Stimulated activated naive B cell treated with anti-CD40 and anti-IgM and Interleukin-4, amounts not matched to agents 10 μg/mL and 1 μg/mL and 100 μg/mL, for 72 hours (primary cell): ENCODE results near the gene DDC.

Experiments used
- ATAC-seq, 2 donors: fragments of 150-1000 bp; cut with Tn5 transposase; replicated peaks; 2 replicates each; pipeline ENCODE4 v1.10.0; 2021; ENCODE audit warnings: moderate library complexity in 1 of 2
- DNase-seq: peaks from one replicate; pipeline ENCODE4 v3.0.0; 2021
- H3K27ac Mint-ChIP-seq: one replicate; pipeline ENCODE4 v1.8.0; 2022; ENCODE audit warnings: mild to moderate bottlenecking, mixed read lengths
- H3K27me3 Mint-ChIP-seq, 2 donors: one replicate each; pipeline ENCODE4 v1.8.0; 2022; ENCODE audit warnings: mixed read lengths in 2 of 2
- H3K36me3 Mint-ChIP-seq, 2 donors: one replicate each; pipeline ENCODE4 v1.8.0; 2022; ENCODE audit warnings: mixed read lengths in 2 of 2, mild to moderate bottlenecking in 1 of 2
- H3K4me1 Mint-ChIP-seq, 2 donors: one replicate each; pipeline ENCODE4 v1.8.0; 2022; ENCODE audit warnings: mixed read lengths in 2 of 2, mild to moderate bottlenecking in 1 of 2
- H3K4me3 Mint-ChIP-seq, 2 donors: one replicate each; pipeline ENCODE4 v1.8.0; 2022; ENCODE audit warnings: mild to moderate bottlenecking in 2 of 2, mixed read lengths in 2 of 2, moderate library complexity in 1 of 2
- H3K9me3 Mint-ChIP-seq, 2 donors: one replicate each; pipeline ENCODE4 v1.8.0; 2022; ENCODE audit warnings: mixed read lengths in 2 of 2, mild to moderate bottlenecking in 1 of 2

Gene DDC

GRCh38 chr7:50481867-50482266, 83.3 kb downstream of the DDC start:
- Mint-ChIP-seq H3K4me3 (no peak overlapping the region), H3K4me1 (no peaks in the 10 kb centered on the region), H3K36me3 (no peaks in the 10 kb centered on the region), H3K9me3 (no peaks in the 10 kb centered on the region), H3K27ac (no peak overlapping the region), H3K27me3 (peaks cover 0 to 4% of the 10 kb centered on the region in 2 donors)
- no peak for ATAC-seq
- no peak for DNase-seq

- ATAC-seq, result no peak
- DNase-seq, result no peak
Measured at GRCh38 chr7:50480797-50481196, 84.4 kb downstream of the DDC start.

DNA sequence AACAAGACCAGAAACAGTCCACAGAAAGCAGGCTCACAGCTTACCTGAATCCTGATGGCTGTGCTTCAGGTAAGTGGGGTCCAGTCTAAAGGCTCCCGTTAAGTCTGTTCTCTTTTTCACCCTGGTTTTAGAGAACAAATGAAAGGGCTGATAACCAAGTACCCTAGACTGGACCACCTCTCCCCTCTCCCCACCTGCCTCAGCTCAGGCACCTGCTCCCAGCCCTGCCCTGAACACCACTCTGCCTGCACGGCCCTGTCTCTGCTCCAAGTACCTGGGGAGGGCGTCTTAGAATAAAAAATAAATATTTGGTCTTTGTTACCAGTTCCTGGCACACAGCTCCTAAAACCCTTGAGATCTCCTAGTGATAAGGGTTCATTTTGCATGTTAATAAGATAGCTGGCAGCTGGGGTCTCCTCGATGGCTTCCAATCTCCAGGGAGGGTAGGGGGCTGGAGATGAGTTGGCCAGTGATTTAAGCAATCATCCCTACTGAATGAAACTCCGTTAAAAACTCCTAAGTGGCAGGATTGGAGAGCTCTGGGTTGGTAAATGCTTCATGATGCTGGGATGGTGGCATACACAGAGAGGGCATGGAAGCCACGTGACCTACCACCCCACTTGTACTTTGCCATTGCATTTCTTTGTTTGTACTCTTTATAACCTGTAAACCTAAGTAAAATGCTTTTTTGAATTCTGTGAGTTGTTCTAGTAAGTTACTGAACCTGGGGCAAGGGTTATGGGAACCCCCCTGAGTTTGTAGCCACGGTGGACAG, 85.3 kb downstream of the DDC start:
- Mint-ChIP-seq H3K9me3 (no peaks in the 10 kb centered on the region), H3K4me1 (no peaks in the 10 kb centered on the region), H3K4me3 (no peak overlapping the region), H3K36me3 (no peaks in the 10 kb centered on the region), H3K27ac (no peak overlapping the region), H3K27me3 (peaks cover 0 to 4% of the 10 kb centered on the region in 2 donors)
- DNase-seq (no peak), ATAC-seq (no peak)

More at GRCh38 chr7:50480797-50481196, 84.4 kb downstream of the DDC start:
- Mint-ChIP-seq H3K4me1 (no peaks in the 10 kb centered on the region), H3K4me3 (no peak overlapping the region), H3K27ac (no peak overlapping the region), H3K36me3 (no peaks in the 10 kb centered on the region), H3K27me3 (peaks cover 0 to 4% of the 10 kb centered on the region in 2 donors), H3K9me3 (no peaks in the 10 kb centered on the region)

GRCh38 chr7:50477640-50478039, 87.6 kb downstream of the DDC start:
- no peak overlapping the region for H3K4me3 Mint-ChIP-seq
- ATAC-seq (no peak), DNase-seq (no peak)
- peaks cover 0 to 3% of the 10 kb centered on the region in 2 donors for H3K4me1 Mint-ChIP-seq
- H3K9me3 Mint-ChIP-seq, result no peaks in the 10 kb centered on the region
- no peak overlapping the region for H3K27ac Mint-ChIP-seq
- peaks cover 0 to 4% of the 10 kb centered on the region in 2 donors for H3K27me3 Mint-ChIP-seq
- H3K36me3 Mint-ChIP-seq, result no peaks in the 10 kb centered on the region

DNA sequence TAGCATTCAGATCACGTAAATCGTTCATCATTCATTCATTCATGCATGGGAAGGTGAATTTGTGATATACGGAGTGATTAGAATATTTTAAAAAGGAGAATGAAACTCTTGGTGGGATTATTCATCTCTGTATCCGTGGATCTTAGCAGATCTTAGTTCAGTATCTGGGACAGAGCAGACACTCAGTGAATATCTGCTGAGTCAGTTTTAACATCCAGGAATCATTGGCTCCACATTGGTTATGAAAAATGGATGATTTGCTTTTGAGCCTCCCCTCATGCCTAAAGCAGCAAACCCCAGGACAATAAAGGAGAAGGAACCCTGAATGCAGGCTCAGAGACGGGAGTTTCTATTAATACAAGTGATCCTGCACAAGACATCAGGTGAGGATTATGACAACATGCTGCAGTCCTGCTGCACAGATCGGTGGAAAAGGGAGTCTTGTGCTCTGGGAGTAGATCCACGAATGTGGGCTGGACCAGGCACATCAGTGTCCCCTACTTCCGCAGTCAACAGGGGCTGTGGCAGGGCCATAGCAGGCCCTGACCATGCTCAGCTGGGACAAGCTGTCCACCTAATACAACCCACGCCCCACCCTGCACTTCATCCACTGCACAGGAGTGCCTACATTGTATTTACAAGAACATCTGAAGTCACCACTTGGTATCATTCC, 88.1 kb downstream of the DDC start:
- H3K9me3 Mint-ChIP-seq, result no peaks in the 10 kb centered on the region
- no peak for DNase-seq
- no peaks in the 10 kb centered on the region for H3K36me3 Mint-ChIP-seq
- H3K27ac Mint-ChIP-seq, result no peak overlapping the region
- H3K4me1 Mint-ChIP-seq, result peaks cover 0 to 3% of the 10 kb centered on the region in 2 donors
- no peak overlapping the region for H3K4me3 Mint-ChIP-seq
- ATAC-seq, result no peak
- H3K27me3 Mint-ChIP-seq, result peaks cover 4 to 8% of the 10 kb centered on the region in 2 donors

DNA sequence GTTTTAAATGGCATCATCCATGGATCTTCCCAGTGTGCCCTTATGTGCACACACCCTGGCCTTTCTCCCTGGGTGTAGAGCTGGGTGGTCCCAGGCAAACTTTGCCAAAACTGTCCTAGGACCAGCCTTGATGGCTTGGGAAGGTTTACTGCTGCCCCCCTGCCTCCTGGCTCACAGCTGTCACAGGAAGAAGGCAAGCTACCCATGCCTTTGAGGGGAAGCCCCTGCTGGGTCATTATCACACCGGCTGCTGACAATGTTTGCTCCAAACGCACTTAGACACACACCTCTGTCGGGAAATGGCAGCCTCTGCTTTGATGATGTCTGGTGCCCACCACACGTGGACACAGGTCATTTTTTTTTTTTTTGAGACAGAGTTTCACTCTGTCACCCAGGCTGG, 89.9 kb downstream of the DDC start:
- ATAC-seq, result peak; percentile 74 to 85
- Mint-ChIP-seq H3K4me3 (no peak overlapping the region), H3K9me3 (no peaks in the 10 kb centered on the region), H3K4me1 (peaks cover 0 to 3% of the 10 kb centered on the region in 2 donors), H3K36me3 (no peaks in the 10 kb centered on the region), H3K27me3 (peaks cover 8 to 12% of the 10 kb centered on the region in 2 donors), H3K27ac (no peak overlapping the region)
- DNase-seq, result no peak

- peak in 1 of 2 donors; percentile 22 for ATAC-seq
- Mint-ChIP-seq H3K36me3 (no peaks in the 10 kb centered on the region), H3K27me3 (peaks cover 8 to 12% of the 10 kb centered on the region in 2 donors), H3K4me1 (peaks cover 0 to 3% of the 10 kb centered on the region in 2 donors), H3K27ac (no peak overlapping the region), H3K4me3 (no peak overlapping the region), H3K9me3 (no peaks in the 10 kb centered on the region)
- DNase-seq, result no peak
Measured at GRCh38 chr7:50474382-50475160, 90.6 kb downstream of the DDC start.

DNA sequence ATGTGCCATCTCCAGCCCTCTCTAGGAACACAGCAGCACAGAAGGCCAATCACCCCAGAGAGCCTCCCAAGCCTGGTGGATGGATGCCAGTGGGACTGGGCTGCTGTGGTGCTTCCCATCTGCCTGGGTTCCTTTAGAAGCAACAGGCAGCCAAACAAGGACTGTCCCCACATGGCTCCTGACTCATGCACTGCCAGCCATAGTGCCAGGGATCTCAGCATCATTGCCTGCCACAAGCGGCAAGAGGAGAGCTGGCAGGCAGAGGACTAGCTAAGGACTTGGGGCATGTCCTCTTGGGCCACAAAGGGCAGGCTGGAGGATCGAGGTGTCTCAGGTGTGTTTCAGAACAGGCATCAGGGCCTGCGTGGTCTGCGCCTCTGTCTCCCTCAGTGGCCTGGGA, 91.7 kb downstream of the DDC start:
- Mint-ChIP-seq H3K27ac (no peak overlapping the region), H3K27me3 (peaks cover 8 to 12% of the 10 kb centered on the region in 2 donors), H3K36me3 (no peaks in the 10 kb centered on the region)

DNA sequence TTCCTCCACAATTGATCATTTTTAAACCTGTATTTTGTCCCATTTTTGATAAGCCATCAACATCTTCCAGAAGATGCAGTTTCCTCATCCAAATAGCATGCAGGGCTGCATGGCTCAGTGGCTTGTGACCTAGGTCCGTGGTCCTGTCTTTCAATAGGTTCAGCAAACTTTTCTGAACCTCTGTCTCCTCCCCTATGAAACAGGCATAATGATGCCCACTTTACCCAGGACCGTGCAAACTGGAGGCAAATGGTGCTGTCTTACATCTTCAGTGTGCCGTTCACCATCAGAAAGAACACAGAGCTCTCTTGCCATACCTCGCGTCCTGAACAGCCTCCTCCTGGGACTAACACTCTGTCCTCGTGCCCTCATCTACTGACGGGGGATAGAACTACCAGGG, 92.8 kb downstream of the DDC start:
- peaks cover 9 to 11% of the 10 kb centered on the region in 2 donors for H3K4me1 Mint-ChIP-seq

More for the DNA sequence above, 91.7 kb downstream of the DDC start:
- H3K4me3 Mint-ChIP-seq, result no peak overlapping the region
- ATAC-seq (no peak), DNase-seq (no peak)
- no peaks in the 10 kb centered on the region for H3K9me3 Mint-ChIP-seq
- H3K4me1 Mint-ChIP-seq, result peaks cover 0 to 3% of the 10 kb centered on the region in 2 donors

GRCh38 chr7:50471970-50472369, 93.2 kb downstream of the DDC start:
- no peak for DNase-seq
- Mint-ChIP-seq H3K4me1 (peaks cover 9 to 13% of the 10 kb centered on the region in 2 donors), H3K9me3 (no peaks in the 10 kb centered on the region), H3K27ac (no peak overlapping the region), H3K27me3 (peaks cover 8 to 16% of the 10 kb centered on the region in 2 donors), H3K4me3 (no peak overlapping the region), H3K36me3 (no peaks in the 10 kb centered on the region)
- no peak for ATAC-seq

More for the DNA sequence above, 92.8 kb downstream of the DDC start:
- peaks cover 8 to 16% of the 10 kb centered on the region in 2 donors for H3K27me3 Mint-ChIP-seq
- no peak overlapping the region for H3K27ac Mint-ChIP-seq
- H3K9me3 Mint-ChIP-seq, result no peaks in the 10 kb centered on the region
- no peak overlapping the region for H3K4me3 Mint-ChIP-seq
- ATAC-seq (no peak), DNase-seq (no peak)
- H3K36me3 Mint-ChIP-seq, result no peaks in the 10 kb centered on the region

DNA sequence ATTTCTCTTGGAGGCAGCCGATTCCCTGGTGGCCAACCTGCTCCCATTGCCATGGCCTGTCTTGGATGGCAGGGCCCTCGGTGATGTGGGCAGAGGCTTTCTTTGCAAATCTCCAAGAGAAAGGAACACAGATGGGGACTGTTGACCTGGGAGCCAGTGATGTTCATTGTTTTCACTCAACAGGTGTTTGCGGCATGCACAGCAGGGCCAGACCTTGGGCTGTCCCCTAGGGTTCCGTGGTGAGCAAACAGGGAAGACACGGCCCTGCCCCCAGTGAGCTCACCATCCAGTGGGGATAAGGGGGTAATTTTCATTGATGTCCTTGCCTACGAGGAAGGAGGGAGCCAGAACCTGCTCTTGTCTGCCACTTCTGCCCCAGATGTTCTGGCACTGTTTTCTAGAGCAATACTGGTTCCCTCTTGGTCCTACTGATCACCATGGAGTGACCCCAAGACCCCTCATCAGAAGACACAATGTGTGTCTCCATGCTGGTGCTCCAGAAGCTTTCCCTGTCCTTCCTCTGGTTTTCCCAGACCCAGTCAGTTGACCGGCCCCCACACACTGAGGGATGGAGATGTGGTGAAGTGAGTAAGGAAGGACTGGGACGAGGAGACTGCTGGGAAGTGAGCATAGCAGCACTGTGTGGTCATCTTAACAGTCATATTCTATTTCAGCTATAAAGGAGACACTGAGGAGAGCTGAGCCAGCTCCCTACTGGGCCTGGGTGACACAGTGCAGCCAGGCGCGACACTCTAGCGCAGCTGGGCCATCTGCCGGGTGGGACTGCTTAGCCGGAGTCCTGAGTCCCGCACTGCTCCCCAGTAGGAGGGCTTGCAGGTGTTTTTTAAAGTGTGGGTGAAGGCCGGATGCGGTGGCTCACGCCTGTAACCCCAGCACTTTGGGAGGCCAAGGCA, 94.7 kb downstream of the DDC start:
- Mint-ChIP-seq H3K36me3 (no peaks in the 10 kb centered on the region), H3K27ac (no peak overlapping the region), H3K27me3 (peaks cover 8 to 19% of the 10 kb centered on the region in 2 donors)

GRCh38 chr7:50469181-50469580, 96.0 kb downstream of the DDC start:
- no peaks in the 10 kb centered on the region for H3K9me3 Mint-ChIP-seq
- no peak overlapping the region for H3K4me3 Mint-ChIP-seq
- H3K27me3 Mint-ChIP-seq, result peaks cover 8 to 19% of the 10 kb centered on the region in 2 donors
- H3K27ac Mint-ChIP-seq, result no peak overlapping the region
- ATAC-seq (no peak), DNase-seq (no peak)
- peaks cover 9 to 13% of the 10 kb centered on the region in 2 donors for H3K4me1 Mint-ChIP-seq
- no peaks in the 10 kb centered on the region for H3K36me3 Mint-ChIP-seq

More for the DNA sequence above, 94.7 kb downstream of the DDC start:
- Mint-ChIP-seq H3K4me3 (no peak overlapping the region), H3K9me3 (no peaks in the 10 kb centered on the region), H3K4me1 (peaks cover 9 to 13% of the 10 kb centered on the region in 2 donors)
- ATAC-seq (no peak), DNase-seq (no peak)

DNA sequence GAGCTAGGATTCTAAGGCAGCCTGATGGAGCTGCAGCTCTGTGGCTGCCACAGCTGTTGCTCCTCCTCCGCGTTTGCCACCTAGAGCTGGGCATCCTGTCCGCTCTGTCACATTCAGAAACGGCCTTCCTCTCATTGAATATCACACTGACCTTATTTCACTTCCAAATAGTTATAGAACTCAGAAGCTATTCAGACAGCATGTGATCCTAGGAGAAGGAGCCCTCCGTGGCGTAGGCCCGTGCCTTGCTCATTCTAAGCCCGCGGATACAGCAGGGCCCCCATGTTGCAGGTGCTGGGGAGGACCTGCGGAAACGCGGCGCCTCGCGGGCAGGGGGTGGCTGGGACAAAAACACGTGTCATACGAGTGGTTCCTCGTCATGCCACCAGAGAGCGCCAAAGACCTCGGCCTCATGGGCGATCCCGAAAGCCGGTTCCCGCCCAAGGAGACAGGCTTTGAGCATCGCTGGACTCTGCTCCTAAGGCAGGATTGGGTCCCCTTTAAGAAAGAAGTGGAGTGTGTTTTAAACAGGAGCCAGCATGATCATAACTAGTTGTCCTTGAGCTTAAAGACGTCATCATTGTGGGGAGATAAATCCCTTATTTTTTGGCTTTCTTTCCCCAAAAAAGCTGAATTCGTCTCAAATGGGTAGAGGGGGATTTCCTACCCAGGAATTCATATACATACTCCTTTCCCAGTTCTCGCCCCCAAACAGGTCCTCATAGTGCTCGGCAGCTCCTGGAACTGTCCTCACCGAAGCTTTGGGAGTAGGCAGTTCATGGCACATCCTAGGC, 97.2 kb downstream of the DDC start:
- H3K27me3 Mint-ChIP-seq, result peaks cover 8 to 19% of the 10 kb centered on the region in 2 donors
- DNase-seq (peak; percentile 62), ATAC-seq (peak; percentile 90)
- no peaks in the 10 kb centered on the region for H3K36me3 Mint-ChIP-seq
- peak overlapping the region; percentile 40 to 59 for H3K4me3 Mint-ChIP-seq
- no peaks in the 10 kb centered on the region for H3K9me3 Mint-ChIP-seq
- peak overlapping the region; percentile 82 for H3K27ac Mint-ChIP-seq
- H3K4me1 Mint-ChIP-seq, result peaks cover 6 to 13% of the 10 kb centered on the region in 2 donors
